ENCODE results near the gene TMEM191C.
"Not testable (repeated sequence)": the region's sequence is repeated elsewhere in the genome, so short reads cannot be mapped to it uniquely, and the experiment has no call there.

TMEM191C gene

DNA sequence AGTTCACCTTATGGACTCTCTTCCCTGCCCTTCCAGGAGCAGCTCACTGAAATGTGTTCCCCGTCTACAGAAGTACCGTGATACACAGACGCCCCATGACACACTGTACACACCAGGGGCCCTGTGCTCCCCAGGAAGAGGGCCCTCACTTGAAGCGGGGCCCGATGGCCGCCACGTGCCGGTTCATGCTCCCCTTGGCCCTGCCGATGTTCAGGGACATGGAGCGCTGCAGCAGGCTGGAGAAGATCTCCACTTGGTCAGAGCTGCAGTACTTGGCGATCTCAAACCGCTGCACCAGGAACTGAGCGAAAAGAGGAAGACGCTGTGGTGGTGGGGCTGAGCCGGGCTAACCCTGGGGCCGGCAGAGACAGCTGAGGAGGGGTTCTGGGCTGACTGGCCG lies 20.5 kb downstream of the TMEM191C start:
- DNase-seq, result not testable (repeated sequence)

DNA sequence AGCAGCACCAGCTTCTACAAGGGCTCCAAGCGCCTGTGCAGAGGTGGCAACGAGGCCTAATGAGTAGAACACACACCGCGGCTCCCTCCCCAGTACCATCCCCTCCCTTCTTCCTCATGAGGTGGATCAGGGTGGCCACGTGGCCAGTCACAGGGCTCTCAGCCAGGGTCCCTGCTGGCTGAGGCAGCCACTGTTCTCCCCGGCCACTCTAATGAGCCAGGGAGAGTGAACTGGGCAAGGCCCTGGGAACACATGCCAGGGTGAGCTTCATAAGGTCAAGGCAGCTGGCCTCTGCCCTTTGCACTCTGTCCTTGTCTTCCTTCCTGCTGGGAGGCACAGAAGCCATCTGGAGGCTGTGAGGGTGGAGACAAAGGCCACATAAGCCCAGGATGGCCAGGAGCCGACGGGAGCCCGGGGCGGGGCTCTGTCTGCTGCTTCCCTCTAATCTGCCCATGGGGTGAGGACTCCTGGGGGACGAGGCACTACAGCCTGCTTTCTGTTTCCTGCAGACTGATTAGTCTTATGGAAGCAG lies 22.0 kb downstream of the TMEM191C start:
- not testable (repeated sequence) for DNase-seq

DNA sequence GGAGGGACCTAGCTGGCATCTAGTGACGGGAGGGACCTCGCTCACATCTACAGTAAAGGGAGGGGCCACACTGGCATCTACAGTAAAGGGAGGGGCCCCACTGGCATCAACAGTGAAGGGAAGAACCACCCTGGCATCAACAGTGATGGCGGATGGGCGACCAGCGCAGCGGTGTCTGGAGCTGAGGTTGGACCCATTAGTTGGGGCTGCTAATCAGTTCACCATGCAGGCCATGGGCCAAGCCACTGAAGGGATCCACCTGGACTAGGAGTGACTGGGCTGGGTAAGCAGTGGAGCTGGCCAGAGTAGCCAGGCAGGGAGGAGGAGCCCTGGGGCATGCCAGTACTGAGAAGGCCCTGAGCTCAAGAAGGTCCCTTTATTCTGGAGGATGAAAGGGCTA lies 23.4 kb downstream of the TMEM191C start:
- DNase-seq, result not testable (repeated sequence)

DNA sequence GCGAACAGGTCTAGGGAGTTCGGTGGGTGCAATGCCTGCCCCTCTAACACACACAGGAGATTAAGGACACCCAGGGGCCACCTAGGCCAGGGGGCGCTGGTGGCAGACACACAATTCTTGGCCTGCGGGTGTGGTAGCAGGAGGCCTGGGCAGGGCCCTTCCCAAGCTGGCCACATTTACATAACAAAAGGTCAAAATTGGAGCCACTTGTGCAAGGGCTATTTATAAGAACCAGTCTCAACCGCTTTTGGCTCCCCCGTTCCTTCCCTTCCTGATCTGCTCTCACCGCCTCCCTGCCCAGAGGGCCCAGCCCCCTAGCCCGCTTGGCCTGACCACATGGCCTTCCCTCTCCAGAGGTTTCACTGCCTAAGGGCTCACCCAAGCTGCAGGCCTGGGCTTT lies 25.1 kb downstream of the TMEM191C start:
- DNase-seq, result not testable (repeated sequence)

DNA sequence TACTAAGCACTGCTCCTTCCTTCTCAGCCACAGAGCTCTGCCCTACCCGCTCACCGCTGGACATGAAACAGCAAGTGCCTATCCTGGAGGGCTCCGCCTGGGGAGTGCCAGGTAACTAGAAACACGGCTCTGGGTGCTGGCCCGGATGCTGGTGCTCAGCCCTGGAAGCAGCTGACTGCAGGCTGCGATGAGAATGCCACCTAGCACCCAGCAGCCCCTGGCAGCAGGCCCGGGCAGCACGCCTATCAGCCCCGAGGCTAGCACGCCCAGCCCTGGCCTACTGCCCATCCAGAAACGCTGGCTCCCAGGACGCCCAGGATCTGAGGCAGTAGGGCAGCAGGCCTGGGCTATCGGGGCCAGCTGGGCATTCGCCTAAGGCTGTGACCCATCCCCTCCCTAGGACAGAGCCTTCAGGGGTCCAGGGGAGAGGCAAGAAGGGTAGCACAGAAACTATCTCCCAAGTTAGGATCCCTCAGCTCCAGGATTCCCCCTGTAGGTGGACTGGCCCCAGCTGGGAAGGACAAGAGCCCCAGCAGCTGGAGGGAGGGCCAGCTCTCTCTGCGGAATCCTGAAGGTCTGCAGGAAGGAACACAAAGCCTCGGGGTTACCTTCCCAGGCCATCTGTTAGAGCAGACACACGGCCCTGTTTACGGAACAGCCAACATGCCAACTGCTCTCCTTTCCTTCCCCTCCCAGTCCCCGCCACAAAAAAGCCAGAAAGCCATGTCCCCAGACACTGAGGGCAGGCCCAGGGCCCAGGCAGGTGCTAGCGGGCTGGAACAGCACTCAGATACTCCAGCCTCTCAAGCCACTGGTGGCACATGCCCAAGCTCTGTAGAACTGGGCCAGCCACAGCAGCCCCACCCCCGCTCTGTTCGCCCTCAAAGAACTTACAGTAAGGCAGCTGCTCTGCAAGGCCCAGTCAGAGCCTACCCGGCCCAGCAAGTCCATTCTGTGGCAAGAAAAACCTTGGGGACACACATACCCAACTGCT lies 26.9 kb downstream of the TMEM191C start:
- not testable (repeated sequence) for DNase-seq

DNA sequence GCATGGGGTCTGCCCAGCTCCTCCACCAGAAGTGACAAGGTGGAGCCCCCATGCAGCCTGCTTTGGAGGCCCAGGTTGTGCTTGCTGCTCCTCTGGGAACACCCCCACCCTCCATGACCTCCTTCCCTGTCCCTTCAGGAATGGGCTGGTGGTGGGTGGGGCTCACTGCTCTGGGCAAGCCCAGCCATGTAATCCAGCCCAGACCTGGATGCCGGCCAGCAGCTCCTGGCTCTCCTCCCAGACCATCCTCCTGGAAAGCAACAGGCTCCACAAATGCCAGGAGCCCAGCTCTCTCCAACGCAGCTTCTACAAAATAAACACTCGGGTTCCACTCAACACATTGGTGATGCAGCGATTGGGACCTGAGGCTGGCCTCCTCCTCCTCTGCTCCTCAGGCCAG lies 30.8 kb downstream of the TMEM191C start:
- not testable (repeated sequence) for DNase-seq

DNA sequence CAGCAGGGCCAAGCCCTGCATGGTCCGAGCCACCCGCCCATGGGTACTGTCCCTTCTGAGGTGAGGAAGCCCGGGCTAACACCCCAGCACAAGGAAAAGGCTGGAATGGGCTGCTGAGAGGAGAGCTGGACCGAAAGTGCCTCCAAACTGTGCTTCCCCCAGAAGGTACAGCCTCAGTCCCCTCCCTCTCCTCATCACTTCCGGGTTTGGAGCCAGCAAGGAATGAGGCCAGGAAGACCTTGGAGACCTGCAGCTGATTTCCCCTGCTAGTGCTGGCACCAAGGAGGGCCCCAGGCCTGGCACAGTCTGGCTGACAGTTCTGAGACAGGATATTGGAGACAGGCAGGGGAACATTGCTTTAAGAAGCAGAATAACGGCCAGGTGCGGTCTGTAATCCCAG lies 31.3 kb downstream of the TMEM191C start:
- not testable (repeated sequence) for DNase-seq

DNA sequence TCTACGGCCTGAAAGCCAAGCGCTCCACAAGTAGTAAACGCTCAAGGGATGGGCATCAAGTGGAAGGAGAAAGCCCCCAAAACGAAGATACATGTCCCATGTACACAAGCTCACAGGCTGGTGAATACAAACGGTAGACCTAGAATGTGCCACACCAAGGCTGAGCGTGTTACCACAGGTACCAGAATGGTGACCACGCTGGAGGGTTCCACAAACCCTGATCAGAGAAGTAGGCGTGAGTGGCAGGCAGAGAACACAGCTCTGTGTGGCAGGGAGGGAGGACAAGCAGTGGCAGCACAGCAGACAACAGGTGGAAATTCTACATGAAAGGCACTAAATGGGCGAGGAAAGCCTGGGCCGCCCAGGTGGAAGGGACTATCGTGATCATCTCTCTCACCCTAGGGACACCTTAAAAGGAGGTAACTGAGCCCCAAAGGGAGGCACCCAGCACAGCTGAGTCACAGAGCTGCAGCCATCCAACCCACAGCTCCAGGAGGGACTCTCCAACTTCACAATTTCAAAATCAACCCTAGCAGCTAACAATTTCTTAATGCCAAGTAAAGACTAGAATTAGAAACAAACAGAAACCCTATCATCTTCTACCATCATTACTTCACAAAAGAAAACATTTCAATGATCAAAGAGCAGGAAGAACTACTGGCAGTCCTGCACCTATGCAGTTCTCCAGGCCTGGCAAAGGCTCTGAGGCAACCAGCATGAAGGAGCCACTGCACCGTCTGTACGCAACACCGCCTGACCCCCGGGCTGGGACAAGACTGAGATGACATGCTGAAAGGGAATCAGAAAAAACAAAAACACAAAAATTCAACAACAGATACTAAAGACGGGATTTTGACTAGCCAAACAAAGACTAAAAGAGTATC lies 32.7 kb downstream of the TMEM191C start:
- DNase-seq, result not testable (repeated sequence)

DNA sequence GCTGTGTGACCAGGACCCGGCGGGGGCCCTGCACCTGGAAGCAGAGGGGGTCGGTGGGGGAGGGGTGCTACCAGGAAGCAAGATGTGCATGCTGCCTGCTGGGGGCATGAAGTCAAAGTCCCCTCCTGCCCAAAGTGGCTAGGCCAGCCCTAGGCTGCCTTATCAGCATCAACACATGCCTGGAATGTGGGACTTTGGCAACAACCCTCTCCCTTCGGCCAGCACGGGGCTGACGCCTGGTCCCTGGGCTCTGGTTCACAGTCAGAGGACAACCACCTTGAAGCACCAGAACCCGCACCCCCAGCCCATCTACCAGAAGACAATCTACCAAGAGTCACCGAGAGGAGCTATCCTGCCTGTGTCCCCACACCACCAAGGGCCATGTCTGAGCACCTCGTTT lies 43.2 kb downstream of the TMEM191C start:
- not testable (repeated sequence) for DNase-seq

DNA sequence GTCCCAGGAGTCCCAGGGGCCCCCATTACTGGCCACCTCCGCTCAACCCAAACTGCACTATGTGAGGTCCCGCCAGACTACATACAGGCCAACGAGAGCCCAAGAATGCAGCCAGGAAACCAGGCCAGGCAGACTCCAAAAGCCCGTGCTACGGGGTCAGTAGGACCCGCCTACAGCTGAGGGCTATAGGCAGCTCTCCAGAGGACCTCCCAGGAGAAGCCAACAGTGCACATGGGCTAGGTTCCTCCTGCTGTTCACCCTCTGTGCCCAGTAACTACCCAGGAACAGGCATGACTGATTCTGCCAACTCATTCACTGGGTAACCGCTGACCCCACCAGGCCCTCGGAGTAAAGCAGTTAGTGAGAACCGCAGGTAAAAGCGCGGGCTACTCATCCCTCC lies 44.8 kb downstream of the TMEM191C start:
- not testable (repeated sequence) for DNase-seq

DNA sequence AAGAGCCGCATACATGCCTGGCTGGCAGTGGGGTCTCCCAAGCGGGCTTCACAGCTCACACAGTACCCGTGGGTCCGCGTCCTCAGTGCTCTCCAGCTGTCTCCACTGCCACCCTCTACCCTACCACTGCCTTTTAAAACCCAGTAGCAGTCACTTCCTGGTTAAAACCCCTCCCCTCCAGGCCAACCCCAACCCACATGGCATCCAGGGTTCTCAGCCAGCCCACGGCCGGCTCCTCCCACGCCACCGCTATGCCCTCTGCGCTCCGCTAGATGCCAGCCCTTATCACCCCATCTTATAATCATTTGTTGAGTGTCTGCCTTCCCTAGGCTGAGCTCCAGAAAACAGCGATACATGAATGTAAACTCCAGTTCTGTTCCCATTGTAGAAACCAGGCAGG lies 46.9 kb downstream of the TMEM191C start:
- DNase-seq, result not testable (repeated sequence)

DNA sequence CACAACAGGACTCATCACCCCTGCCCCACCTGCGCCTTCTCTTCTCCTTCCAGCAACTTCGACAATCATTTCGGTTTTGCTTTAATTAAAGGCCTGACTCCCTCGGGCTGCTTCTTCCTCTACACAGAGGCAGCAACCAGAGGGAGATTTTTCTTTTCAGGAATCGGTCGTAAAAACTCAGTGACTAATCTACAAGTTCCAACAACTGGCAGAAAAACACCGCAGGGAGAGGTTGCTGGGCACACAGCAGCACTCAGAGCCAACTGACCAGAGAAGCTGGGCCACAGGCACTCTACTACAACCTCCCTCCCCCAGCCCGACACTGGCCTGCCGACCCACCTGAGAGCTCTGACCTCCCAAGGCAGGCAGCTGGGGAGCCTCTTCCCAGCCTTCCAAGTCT lies 48.0 kb downstream of the TMEM191C start:
- DNase-seq, result not testable (repeated sequence)

DNA sequence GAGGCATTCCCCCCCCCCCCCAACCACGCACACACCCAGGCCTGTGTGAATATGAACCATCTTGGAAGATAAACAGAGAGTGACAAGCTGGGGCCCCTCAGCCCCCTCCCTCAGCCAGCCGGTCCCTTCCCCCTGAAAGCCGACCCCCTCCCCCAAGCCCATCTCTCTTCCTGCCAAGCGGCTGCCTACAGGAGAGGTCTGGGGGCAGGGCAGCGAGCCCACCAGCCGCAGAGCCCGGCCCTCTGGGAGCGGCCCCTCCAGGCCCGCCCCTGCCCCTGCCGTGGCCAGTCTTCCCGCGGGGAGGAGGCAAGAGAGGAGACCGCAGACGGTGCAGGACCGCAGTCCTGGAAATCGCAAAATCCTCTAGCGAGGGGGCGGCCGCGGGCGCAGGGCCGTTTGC lies 49.3 kb downstream of the TMEM191C start:
- not testable (repeated sequence) for DNase-seq

DNA sequence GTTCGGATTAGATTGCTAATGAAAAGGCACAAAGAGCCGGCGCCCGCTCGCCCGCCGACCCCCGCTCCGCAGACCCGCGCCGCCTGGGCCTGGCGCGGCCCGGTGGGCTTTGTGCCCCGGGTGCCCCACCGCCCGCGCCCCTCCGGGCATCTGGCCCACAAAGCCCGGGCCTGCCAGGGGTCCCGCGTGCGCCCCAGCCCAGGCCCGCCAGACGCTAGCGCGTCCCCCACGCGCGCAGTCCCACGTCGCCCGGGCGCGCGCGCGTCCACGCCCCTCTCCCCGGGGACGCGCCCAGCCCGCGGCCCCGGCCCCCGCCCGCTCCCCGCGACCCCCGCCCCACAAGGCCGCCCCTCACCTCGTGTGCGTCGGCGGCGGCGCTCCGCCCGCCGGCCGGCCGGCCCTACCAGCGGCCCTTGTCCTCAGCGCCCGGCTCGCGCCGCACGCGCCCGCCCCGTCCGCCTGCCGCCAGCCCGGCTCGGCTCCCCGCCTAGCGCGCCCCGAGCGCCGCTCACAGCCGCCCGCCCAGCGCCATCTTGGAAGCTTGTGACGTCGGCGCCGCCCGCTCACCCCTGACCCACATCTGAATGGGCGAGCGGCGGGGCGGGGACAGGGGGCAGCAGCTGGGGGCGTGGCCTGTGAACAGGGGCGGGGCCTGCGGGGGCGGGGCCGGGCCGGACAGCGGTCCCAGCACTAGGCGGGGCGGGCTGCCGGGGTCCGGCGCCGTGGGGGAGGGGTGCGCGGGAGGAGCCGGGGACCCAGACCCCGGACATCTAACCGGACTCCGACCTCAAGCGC lies 50.0 kb downstream of the TMEM191C start:
- not testable (repeated sequence) for DNase-seq

Data from activated CD4-positive, CD25-positive, alpha-beta regulatory T cell (primary cell).